Midbrain (tissue), 1 donor: Measurements from ENCODE around the gene NHLRC4.

Experiments used
- DNase-seq: peaks from one replicate; lab custom pipeline; 2025; lab: John Stamatoyannopoulos, UW

NHLRC4 gene

GRCh38 chr16:566475-567372 lies at the start of gene NHLRC4:
TSS of gene NHLRC4 (plus strand) at chr16:567005. CDS start at chr16:568048, 1,043 bp downstream.
- DNase-seq, result no peak

- DNase-seq, result peak; percentile 47
These were observed 47.9 kb upstream of the NHLRC4 start for GRCh38 chr16:518858-519257.

GRCh38 chr16:519425-519824 lies 47.4 kb upstream of the NHLRC4 start:
- no peak for DNase-seq

GRCh38 chr16:519841-520687 lies 46.7 kb upstream of the NHLRC4 start:
- no peak for DNase-seq

GRCh38 chr16:520847-521246 lies 46.0 kb upstream of the NHLRC4 start:
- no peak for DNase-seq

- no peak for DNase-seq
These were observed 45.2 kb upstream of the NHLRC4 start for GRCh38 chr16:521381-522210.

GRCh38 chr16:522320-523096 lies 44.3 kb upstream of the NHLRC4 start:
- DNase-seq, result no peak

GRCh38 chr16:523097-523741 lies 43.6 kb upstream of the NHLRC4 start:
- DNase-seq, result no peak

- no peak for DNase-seq
These were observed 42.3 kb upstream of the NHLRC4 start for GRCh38 chr16:524274-525040.

- DNase-seq, result no peak
These were observed 41.7 kb upstream of the NHLRC4 start for GRCh38 chr16:525123-525519.

GRCh38 chr16:525520-526180 lies 41.2 kb upstream of the NHLRC4 start:
- DNase-seq, result no peak

- no peak for DNase-seq
These were observed 40.4 kb upstream of the NHLRC4 start for GRCh38 chr16:526181-527014.

GRCh38 chr16:527015-527903 lies 39.5 kb upstream of the NHLRC4 start, which contains the start of gene CAPN15:
TSS of gene CAPN15 (plus strand) at chr16:527712. CDS start at chr16:546839, 19,127 bp downstream.
- DNase-seq, result peak; percentile 89

GRCh38 chr16:528111-529011 lies 38.4 kb upstream of the NHLRC4 start:
- no peak for DNase-seq

GRCh38 chr16:529012-529575 lies 37.7 kb upstream of the NHLRC4 start:
- DNase-seq, result no peak
